GM19438 (cell line): ENCODE results near the gene USE1.

ENCODE experiments used
- ATAC-seq: cut with Tn5 transposase; IDR thresholded peaks from one replicate; pipeline ENCODE4 v1.9.1; 2021; ENCODE audit warnings: low read depth; ENCODE audit not compliant: unreplicated experiment

Gene USE1

DNA sequence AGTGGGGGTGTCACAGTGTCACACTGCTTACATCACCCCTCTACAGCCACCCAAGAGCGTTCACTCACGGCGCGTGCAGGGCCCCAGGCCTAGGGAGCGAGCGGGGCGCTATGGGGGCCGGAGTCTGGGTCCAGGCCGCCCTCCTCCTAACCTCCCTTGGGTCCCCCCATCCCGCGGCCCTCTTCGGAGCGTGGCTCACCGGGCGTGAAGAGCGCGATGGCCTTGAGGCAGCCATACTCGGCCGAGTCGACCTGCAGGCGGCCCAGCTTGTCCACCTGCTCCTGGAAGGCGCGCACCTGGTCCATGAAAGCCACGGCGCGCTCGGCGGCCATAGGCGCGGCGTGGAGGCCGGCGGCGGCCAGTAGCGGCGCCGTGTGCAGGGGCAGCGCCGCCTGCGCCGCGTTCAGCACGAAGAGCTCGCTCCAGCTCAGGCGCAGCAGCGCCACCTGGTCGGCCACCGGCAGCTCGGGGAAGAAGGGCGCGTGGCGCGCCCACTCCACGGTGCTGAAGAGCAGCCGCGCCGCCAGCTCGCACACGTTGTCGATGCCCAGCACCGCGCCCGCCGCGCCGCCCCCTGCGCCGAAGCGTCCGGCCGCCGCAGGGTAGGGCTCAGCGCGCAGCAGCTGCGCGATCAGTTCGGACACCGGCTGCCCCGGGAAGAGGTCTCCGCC, 20.3 kb downstream of the USE1 start:
- peak; percentile 61 for ATAC-seq

DNA sequence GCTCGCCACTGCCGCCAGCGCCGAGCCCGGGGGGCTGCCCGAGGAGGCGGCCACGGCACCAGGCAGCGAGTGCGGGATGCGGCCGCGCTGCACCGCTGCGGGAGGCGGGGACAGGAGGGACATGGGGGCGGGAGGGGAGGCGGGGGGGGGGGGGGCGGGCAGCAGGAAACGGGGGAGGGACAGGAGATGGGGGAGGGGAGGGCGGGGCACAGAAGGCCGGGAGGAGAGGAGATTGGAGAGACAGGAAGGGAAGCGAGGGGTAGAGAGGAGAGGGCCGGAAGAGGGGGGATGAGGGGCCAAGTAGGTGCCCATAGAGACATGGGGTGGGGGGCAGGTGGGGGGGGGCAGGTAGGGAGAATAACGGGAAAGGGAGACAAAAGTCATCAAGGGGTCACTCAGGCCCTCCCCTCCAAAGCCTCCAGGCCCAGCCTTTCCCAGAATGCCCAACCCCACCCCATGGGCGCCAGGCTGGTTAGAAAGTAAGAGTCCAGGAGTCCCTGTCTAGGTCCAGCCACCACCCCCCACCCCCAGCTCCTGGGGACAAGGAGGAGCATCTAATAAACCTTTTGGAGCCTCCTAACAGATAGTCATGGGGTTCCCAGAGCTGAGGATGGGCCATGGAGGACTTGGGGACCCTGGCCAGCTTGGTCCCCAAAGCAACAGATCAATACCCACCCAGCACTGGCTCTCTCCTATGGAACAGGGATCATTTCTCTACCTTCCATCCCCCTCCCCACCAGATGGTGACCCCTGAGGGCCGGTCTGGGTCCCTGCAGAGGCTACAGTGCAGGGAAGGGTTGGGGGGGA, 21.0 kb downstream of the USE1 start:
- peak; percentile 31 for ATAC-seq

GRCh38 chr19:17236811-17237543, 21.8 kb downstream of the USE1 start:
- ATAC-seq, result no peak

- no peak for ATAC-seq
Observed at GRCh38 chr19:17237747-17238706, 22.9 kb downstream of the USE1 start.

GRCh38 chr19:17240062-17240752, 25.1 kb downstream of the USE1 start:
- ATAC-seq, result no peak

GRCh38 chr19:17240826-17241399, 25.8 kb downstream of the USE1 start:
- no peak for ATAC-seq

DNA sequence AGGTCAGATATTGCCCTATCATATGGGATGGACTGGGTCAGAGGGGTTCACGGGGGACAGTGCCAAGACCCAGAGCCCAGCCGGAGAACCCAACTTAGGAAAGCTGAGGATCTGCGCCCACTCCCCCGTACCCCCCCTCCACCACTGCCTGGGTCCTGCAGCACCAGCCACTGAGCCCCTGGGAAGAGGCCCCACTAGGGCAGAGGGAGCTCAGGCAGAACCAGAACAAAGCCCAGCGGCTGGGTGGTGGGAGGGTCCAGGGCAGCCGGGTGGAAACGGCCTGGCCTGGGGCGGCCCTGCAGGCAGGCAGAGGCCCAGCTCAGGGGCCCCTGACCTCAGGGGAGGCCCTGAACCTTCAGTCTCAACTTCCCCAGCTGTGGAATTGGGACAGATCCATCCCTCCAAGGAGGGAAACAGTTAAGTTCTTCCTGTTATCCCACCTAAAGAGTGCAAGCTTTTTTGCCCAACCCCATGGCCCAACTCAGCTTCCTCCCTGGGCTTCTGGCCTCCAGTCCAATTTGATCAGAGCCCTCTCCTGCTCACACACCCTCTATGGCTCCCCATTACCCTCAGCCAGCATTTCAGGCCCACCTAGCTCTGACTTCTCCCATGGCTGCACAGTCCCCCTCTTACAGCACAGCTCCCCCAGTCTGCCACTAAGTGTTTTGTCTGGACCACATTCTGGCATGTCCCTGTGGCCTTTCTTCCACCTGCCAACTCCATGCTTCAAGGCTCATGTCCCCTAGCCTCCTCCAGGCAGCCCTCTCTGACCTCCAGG, 27.5 kb downstream of the USE1 start:
- ATAC-seq, result no peak

DNA sequence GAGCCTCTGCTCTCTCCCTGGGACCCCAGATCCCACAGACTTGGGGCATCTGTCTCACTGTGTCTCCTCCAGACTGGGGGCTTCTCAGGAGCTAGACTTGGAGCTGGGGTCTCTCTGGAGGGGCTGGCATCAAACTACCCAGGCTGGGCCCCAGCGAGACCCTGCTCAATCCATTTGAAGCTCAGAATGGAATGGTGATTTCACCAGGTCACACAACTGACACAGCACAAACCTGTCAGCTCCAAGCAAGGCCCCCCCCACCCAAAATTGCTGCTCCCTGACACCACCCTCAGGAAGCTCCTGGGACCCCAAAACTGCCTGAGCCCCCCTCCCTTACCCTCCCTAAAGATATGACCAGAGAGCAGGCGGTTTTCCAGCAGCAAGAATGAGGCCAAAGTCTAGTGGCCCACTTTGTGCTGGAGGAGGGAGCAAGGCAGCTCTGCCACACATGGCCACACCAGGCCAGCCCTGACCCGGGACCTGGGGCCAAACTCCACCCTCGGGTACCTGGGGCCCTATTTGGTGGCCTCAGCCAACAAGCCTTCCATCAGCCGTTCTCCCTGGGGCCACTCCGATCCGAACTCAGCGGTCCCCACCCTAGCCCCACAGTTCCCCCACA, 28.2 kb downstream of the USE1 start:
- no peak for ATAC-seq

GRCh38 chr19:17243830-17244617, 28.9 kb downstream of the USE1 start:
- ATAC-seq, result no peak

- ATAC-seq, result no peak
Observed at GRCh38 chr19:17244618-17245534, 29.7 kb downstream of the USE1 start.

DNA sequence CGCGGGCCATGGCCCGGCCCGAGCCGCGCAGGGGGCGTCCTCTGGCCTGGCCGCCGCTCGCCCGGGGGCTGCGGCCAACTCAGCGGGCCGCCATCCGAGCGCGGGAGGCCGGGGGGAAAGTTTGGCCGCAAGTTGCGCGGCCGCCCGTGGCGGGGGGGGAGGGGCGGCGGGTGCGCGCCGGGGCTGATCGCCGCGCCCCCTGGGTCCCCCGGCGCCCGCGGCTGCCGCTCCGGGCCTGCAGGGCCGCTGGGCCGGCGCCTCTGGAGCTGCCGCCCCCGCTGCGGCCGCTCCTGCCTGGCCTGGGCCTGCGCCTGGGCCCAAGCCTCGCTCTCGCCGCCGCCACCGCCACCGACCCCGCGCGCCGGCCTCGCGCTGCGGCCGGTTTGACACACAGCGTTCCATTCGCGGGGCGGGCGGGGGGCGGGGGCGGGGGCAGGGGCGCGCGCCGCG, 30.4 kb downstream of the USE1 start, which contains the start of gene NR2F6:
Gene NR2F6, minus strand, starts transcription at position 385 of the 450 bp plus-strand sequence. CDS start 699 bp downstream, outside the sequence.
- ATAC-seq, result no peak

DNA sequence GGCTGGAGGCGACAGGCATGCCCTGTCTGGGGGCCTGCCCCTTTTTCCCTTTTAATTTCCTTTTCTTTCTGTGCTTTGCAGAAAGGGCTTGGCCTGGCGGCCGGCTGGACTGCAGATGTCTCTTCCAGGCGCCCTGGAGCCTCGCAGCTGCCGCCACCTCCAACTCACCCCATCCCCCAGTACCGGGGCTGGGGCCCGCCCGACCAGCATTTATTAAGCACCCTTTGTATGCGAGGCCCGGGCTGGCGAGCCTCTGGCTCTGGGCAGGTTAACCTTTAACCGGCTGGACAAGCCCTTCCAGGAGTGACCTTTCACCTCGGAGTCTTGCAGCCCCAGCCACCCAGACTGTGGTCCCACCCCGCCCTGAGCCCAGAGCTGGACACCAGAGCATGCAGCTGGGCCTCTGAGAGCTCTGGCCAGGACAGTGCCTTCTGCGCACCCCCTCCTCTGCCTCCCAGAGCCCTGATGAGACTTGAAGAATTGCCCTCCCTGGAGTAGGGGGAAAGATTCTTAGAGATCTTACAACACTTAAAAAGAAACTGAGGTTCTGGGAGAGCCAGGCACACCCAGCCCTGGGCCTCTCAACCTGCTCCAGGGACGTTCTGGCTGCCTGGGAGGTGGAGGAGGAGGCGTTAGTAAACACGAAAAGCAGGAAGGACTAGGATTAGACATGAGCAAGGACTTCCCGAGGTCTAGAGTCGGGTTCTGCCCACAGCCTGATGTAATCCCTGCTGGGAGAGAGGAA, 31.7 kb downstream of the USE1 start:
- no peak for ATAC-seq

GRCh38 chr19:17248011-17248776, 33.0 kb downstream of the USE1 start:
- ATAC-seq, result no peak

DNA sequence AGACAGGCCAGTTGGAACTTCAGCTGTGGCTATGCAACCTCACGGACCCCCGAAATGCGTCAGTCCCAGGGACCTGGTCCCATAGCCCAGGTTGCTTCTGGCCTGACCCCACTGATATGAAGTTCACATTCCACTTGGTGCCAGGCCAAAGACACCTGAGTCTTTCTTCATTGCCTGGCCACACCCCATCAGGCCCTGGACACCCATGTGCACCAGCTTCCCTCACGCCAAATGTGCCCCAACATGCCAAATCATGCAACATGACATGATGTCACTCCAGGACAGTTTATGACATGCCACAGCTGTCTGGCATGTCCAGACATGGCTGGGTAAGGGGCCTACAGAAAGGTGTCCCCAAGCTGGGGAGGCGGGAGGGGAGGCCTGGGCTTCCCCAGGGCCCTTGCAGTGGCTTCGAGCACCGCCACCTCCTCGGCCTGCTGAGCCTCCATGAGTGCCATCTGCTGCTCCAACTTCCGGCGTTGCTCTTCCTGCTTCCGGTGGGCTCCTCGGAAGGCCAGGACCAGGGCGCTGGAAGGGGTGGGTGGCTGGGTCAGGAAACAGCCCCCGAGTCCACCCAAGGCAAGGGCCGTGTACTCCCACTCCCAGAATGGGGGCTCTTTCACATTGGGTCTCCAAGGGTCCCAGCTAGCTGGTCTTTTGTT, 34.9 kb downstream of the USE1 start:
- no peak for ATAC-seq
